NCI-H1436 treated with DMSO at 0.1 percent for 48 hours (cell line): Measurements from ENCODE around the gene CORO2A.

Source experiments
- DNase-seq: peaks from one replicate; lab custom pipeline; 2025; lab: John Stamatoyannopoulos, UW

Gene CORO2A

GRCh38 chr9:98171176-98171925 is 21.1 kb downstream of the CORO2A start:
- no peak for DNase-seq

- DNase-seq, result no peak
Observed at GRCh38 chr9:98168941-98169488, 23.4 kb downstream of the CORO2A start.

GRCh38 chr9:98168153-98168780 is 24.2 kb downstream of the CORO2A start:
- no peak for DNase-seq

- no peak for DNase-seq
Observed at GRCh38 chr9:98164912-98165311, 27.5 kb downstream of the CORO2A start.

- no peak for DNase-seq
Observed at GRCh38 chr9:98162613-98163012, 29.8 kb downstream of the CORO2A start.

GRCh38 chr9:98161851-98162250 is 30.6 kb downstream of the CORO2A start:
- no peak for DNase-seq

- DNase-seq, result no peak
Observed at GRCh38 chr9:98159790-98160189, 32.6 kb downstream of the CORO2A start.

GRCh38 chr9:98159301-98159700 is 33.1 kb downstream of the CORO2A start:
- no peak for DNase-seq

- no peak for DNase-seq
Observed at GRCh38 chr9:98158071-98158831, 34.2 kb downstream of the CORO2A start.

GRCh38 chr9:98157372-98157771 is 35.1 kb downstream of the CORO2A start:
- no peak for DNase-seq

GRCh38 chr9:98154678-98155077 is 37.8 kb downstream of the CORO2A start:
- DNase-seq, result no peak

GRCh38 chr9:98152526-98152925 is 39.9 kb downstream of the CORO2A start:
- DNase-seq, result no peak

- DNase-seq, result no peak
Observed at GRCh38 chr9:98150721-98151120, 41.7 kb downstream of the CORO2A start.

GRCh38 chr9:98150164-98150563 is 42.3 kb downstream of the CORO2A start:
- DNase-seq, result no peak

- DNase-seq, result no peak
Observed at GRCh38 chr9:98149422-98149821, 43.0 kb downstream of the CORO2A start.

GRCh38 chr9:98148486-98148885 is 44.0 kb downstream of the CORO2A start:
- DNase-seq, result no peak

GRCh38 chr9:98147582-98147981 is 44.9 kb downstream of the CORO2A start:
- no peak for DNase-seq

- peak; percentile 15 for DNase-seq
Observed at GRCh38 chr9:98146101-98146991, 46.1 kb downstream of the CORO2A start.

- DNase-seq, result no peak
Observed at GRCh38 chr9:98144631-98145030, 47.8 kb downstream of the CORO2A start.

- DNase-seq, result no peak
Observed at GRCh38 chr9:98144076-98144475, 48.4 kb downstream of the CORO2A start.

GRCh38 chr9:98142925-98143481 is 49.4 kb downstream of the CORO2A start:
- DNase-seq, result no peak
